Measurements from ENCODE around the gene ASB4. TPM values are rescaled to one million over a fixed set of nuclear protein-coding genes. Genes with fewer than 3 reads are reported as not detected.
"Not testable (repeated sequence)": the region's sequence is repeated elsewhere in the genome, so short reads cannot be mapped to it uniquely, and the experiment has no call there.

Gene ASB4
- total RNA-seq, 2 experiments from 2014 or later = not detected

GRCh38 chr7:95444796-95445195, 40.9 kb upstream of the ASB4 start:
- no peaks in the 10 kb centered on the region for H3K27me3 Mint-ChIP-seq
- ATAC-seq (no peak), DNase-seq (no peak)
- no peak for TF ChIP-seq CTCF (IDR thresholded peaks at IDR 0.05)
- no peak overlapping the region for H3K27ac Mint-ChIP-seq
- ChIA-PET CTCF (interaction anchor here (0.6 to 0.7 kb wide), 2 partner anchors 48 to 357 kb away, joined by 3 read pairs; partner anchors contain the start of gene PON3), POLR2A (no interaction called here)
- H3K4me3 Mint-ChIP-seq = no peak overlapping the region
- intact Hi-C loops (cut with micrococcal nuclease) = no loop called here
- no peaks in the 10 kb centered on the region for H3K9me3 Mint-ChIP-seq
- no peaks in the 10 kb centered on the region for H3K36me3 Mint-ChIP-seq (ENCODE audit: low read depth)
- H3K4me1 Mint-ChIP-seq (ENCODE audit: low read depth) = no peaks in the 10 kb centered on the region

- H3K27ac Mint-ChIP-seq = no peak overlapping the region
- ChIA-PET CTCF (interaction anchor here (1.0 kb wide), 1 partner anchor 30 kb away, joined by 3 read pairs; no protein-coding TSS in a partner anchor), POLR2A (no interaction called here)
- no peaks in the 10 kb centered on the region for H3K9me3 Mint-ChIP-seq
- H3K4me1 Mint-ChIP-seq (ENCODE audit: low read depth) = no peaks in the 10 kb centered on the region
- no peak overlapping the region for H3K4me3 Mint-ChIP-seq
- H3K27me3 Mint-ChIP-seq = no peaks in the 10 kb centered on the region
- no peak for TF ChIP-seq CTCF (IDR thresholded peaks at IDR 0.05)
- H3K36me3 Mint-ChIP-seq (ENCODE audit: low read depth) = no peaks in the 10 kb centered on the region
- ATAC-seq (no peak), DNase-seq (no peak)
- intact Hi-C loops (cut with micrococcal nuclease) = no loop called here
Measured at GRCh38 chr7:95446618-95447017, 39.1 kb upstream of the ASB4 start.

DNA sequence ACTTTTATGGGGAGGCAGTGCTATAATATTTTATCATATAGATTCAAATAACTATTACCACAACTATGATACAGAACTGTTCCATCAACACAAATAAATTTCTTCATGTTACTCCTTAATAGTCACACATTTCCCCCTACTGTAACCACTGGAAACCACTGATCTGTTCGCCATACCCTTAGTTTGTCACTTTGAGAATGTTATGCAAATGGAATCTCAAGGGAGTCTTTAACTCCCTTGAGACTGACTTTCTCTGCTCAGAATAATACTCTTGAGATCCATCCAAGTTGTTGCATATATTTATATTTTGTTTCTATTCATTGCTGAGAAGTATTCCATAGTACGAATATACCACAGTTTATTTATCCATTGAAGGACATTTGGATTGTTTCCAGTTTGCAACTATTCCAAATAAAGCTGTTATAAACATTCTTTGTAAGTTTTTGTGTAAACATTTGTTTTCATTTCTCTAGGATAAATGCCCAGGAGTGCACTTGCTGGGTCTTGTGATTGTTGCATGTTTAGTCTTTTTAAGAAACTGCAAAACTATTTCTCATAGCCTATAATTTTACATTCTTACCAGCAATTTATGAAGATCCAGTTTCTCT, 31.2 kb upstream of the ASB4 start:
- POLR2A ChIA-PET = no interaction called here
- intact Hi-C loops (cut with micrococcal nuclease) = no loop called here

DNA sequence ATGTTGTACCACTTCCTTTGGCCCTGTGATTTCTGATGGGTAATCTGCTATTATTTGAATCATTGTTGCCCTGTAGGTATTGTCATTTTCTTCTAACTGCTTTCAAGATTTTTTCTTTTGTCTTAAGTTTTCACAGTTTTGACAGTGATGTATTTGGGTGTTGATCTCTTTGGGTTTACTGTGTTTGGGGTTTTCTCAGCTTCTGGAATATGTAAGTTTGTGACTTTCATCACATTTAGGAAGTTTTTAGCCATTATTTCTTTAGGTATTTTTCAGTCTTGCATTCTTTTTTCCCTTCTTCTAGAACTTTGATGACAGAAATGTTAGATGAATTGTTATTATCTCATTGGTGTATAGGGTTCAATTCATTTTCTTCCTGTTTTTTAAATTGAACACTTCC, 27.8 kb upstream of the ASB4 start:
- ATAC-seq (no peak), DNase-seq (no peak)
- no peak for TF ChIP-seq CTCF (IDR thresholded peaks at IDR 0.05)
- intact Hi-C loops (cut with micrococcal nuclease) = no loop called here
- CTCF ChIA-PET = no interaction called here
- Mint-ChIP-seq H3K9me3 (peaks cover 15% of the 10 kb centered on the region), H3K36me3 (ENCODE audit: low read depth) (no peaks in the 10 kb centered on the region), H3K27ac (no peak overlapping the region), H3K4me3 (no peak overlapping the region), H3K27me3 (peaks cover 18% of the 10 kb centered on the region), H3K4me1 (ENCODE audit: low read depth) (no peaks in the 10 kb centered on the region)
- POLR2A ChIA-PET = no interaction called here

More for the DNA sequence above, 31.2 kb upstream of the ASB4 start:
- Mint-ChIP-seq H3K27ac (no peak overlapping the region), H3K36me3 (ENCODE audit: low read depth) (no peaks in the 10 kb centered on the region), H3K4me1 (ENCODE audit: low read depth) (no peaks in the 10 kb centered on the region), H3K4me3 (no peak overlapping the region), H3K9me3 (peaks cover 7% of the 10 kb centered on the region), H3K27me3 (peaks cover 11% of the 10 kb centered on the region)
- DNase-seq (no peak), ATAC-seq (no peak)
- no peak for TF ChIP-seq CTCF (IDR thresholded peaks at IDR 0.05)
- CTCF ChIA-PET = interaction anchor here (1.2 kb wide), 1 partner anchor 24 kb away, joined by 4 read pairs; no protein-coding TSS in a partner anchor

GRCh38 chr7:95460653-95461052, 25.1 kb upstream of the ASB4 start:
- H3K27ac Mint-ChIP-seq; intact Hi-C loops (cut with micrococcal nuclease); H3K4me1 Mint-ChIP-seq (ENCODE audit: low read depth); POLR2A ChIA-PET; H3K36me3 Mint-ChIP-seq (ENCODE audit: low read depth); H3K4me3 Mint-ChIP-seq; DNase-seq; CTCF ChIA-PET; ATAC-seq: not testable (repeated sequence)
- H3K9me3 Mint-ChIP-seq = peaks cover 15% of the 10 kb centered on the region
- H3K27me3 Mint-ChIP-seq = peaks cover 18% of the 10 kb centered on the region

All from activated CD8-positive, alpha-beta T cell treated with anti-CD3 and anti-CD28 coated beads for 36 hours (primary cell).